ENCODE measurements around the gene STAMBP.

STAMBP gene

GRCh38 chr2:73825408-73825807 lies 3.4 kb upstream of the STAMBP start:
- H3K27ac Mint-ChIP-seq = no peak overlapping the region
- H3K27me3 Mint-ChIP-seq (ENCODE audit: low read depth) = peaks cover 2% of the 10 kb centered on the region
- no peak overlapping the region for H3K4me3 Mint-ChIP-seq
- no peak for DNase-seq (ENCODE audit: low spot score)
- H3K36me3 Mint-ChIP-seq (ENCODE audit: low read depth) = no peaks in the 10 kb centered on the region
- H3K4me1 Mint-ChIP-seq (ENCODE audit: low read depth) = peaks cover 30% of the 10 kb centered on the region
- no peaks in the 10 kb centered on the region for H3K9me3 Mint-ChIP-seq

GRCh38 chr2:73827018-73827417 lies 1.7 kb upstream of the STAMBP start:
- peaks cover 6% of the 10 kb centered on the region for H3K36me3 Mint-ChIP-seq (ENCODE audit: low read depth)
- H3K4me3 Mint-ChIP-seq = peak overlapping the region; percentile 97
- H3K27me3 Mint-ChIP-seq (ENCODE audit: low read depth) = peaks cover 2% of the 10 kb centered on the region
- no peak overlapping the region for H3K27ac Mint-ChIP-seq
- peaks cover 30% of the 10 kb centered on the region for H3K4me1 Mint-ChIP-seq (ENCODE audit: low read depth)
- no peaks in the 10 kb centered on the region for H3K9me3 Mint-ChIP-seq
- DNase-seq (ENCODE audit: low spot score) = no peak

GRCh38 chr2:73827660-73828388 lies 937 bp upstream of the STAMBP start:
- no peak for DNase-seq (ENCODE audit: low spot score)
- Mint-ChIP-seq H3K27me3 (ENCODE audit: low read depth) (peaks cover 2% of the 10 kb centered on the region), H3K27ac (peak overlapping the region; percentile 50), H3K4me1 (ENCODE audit: low read depth) (peaks cover 36% of the 10 kb centered on the region), H3K9me3 (peaks cover 5% of the 10 kb centered on the region), H3K4me3 (peak overlapping the region; percentile 97), H3K36me3 (ENCODE audit: low read depth) (peaks cover 14% of the 10 kb centered on the region)

- peaks cover 18% of the 10 kb centered on the region for H3K36me3 Mint-ChIP-seq (ENCODE audit: low read depth)
- peaks cover 6% of the 10 kb centered on the region for H3K9me3 Mint-ChIP-seq
- peaks cover 37% of the 10 kb centered on the region for H3K4me1 Mint-ChIP-seq (ENCODE audit: low read depth)
- peak overlapping the region; percentile 97 for H3K27ac Mint-ChIP-seq
- H3K27me3 Mint-ChIP-seq (ENCODE audit: low read depth) = peaks cover 2% of the 10 kb centered on the region
- no peak for DNase-seq (ENCODE audit: low spot score)
- H3K4me3 Mint-ChIP-seq = peak overlapping the region; percentile 97
Observed at GRCh38 chr2:73828389-73828817, 358 bp upstream of the STAMBP start.

GRCh38 chr2:73830871-73831401 lies 2.2 kb downstream of the STAMBP start:
- peak; percentile 65 for DNase-seq (ENCODE audit: low spot score)
- no peaks in the 10 kb centered on the region for H3K27me3 Mint-ChIP-seq (ENCODE audit: low read depth)
- H3K9me3 Mint-ChIP-seq = peaks cover 6% of the 10 kb centered on the region
- peak overlapping the region; percentile 78 for H3K27ac Mint-ChIP-seq
- H3K4me3 Mint-ChIP-seq = peak overlapping the region; percentile 49
- H3K36me3 Mint-ChIP-seq (ENCODE audit: low read depth) = peaks cover 32% of the 10 kb centered on the region
- peaks cover 37% of the 10 kb centered on the region for H3K4me1 Mint-ChIP-seq (ENCODE audit: low read depth)

- no peak overlapping the region for H3K27ac Mint-ChIP-seq
- DNase-seq (ENCODE audit: low spot score) = no peak
- H3K4me3 Mint-ChIP-seq = no peak overlapping the region
- H3K36me3 Mint-ChIP-seq (ENCODE audit: low read depth) = peaks cover 32% of the 10 kb centered on the region
- no peaks in the 10 kb centered on the region for H3K27me3 Mint-ChIP-seq (ENCODE audit: low read depth)
- H3K9me3 Mint-ChIP-seq = peaks cover 6% of the 10 kb centered on the region
- H3K4me1 Mint-ChIP-seq (ENCODE audit: low read depth) = peaks cover 31% of the 10 kb centered on the region
Observed at GRCh38 chr2:73832930-73833329, 4.2 kb downstream of the STAMBP start.

- no peaks in the 10 kb centered on the region for H3K27me3 Mint-ChIP-seq (ENCODE audit: low read depth)
- peaks cover 6% of the 10 kb centered on the region for H3K9me3 Mint-ChIP-seq
- DNase-seq (ENCODE audit: low spot score) = no peak
- no peak overlapping the region for H3K4me3 Mint-ChIP-seq
- H3K27ac Mint-ChIP-seq = no peak overlapping the region
- peaks cover 10% of the 10 kb centered on the region for H3K4me1 Mint-ChIP-seq (ENCODE audit: low read depth)
- H3K36me3 Mint-ChIP-seq (ENCODE audit: low read depth) = peaks cover 31% of the 10 kb centered on the region
Observed at GRCh38 chr2:73836141-73836943, 7.6 kb downstream of the STAMBP start.

- no peaks in the 10 kb centered on the region for H3K27me3 Mint-ChIP-seq (ENCODE audit: low read depth)
- H3K36me3 Mint-ChIP-seq (ENCODE audit: low read depth) = peaks cover 18% of the 10 kb centered on the region
- no peak overlapping the region for H3K4me3 Mint-ChIP-seq
- H3K4me1 Mint-ChIP-seq (ENCODE audit: low read depth) = peaks cover 4% of the 10 kb centered on the region
- no peak overlapping the region for H3K27ac Mint-ChIP-seq
- no peaks in the 10 kb centered on the region for H3K9me3 Mint-ChIP-seq
- DNase-seq (ENCODE audit: low spot score) = no peak
Observed at GRCh38 chr2:73837847-73838585, 9.3 kb downstream of the STAMBP start.

GRCh38 chr2:73838889-73839534 lies 10.3 kb downstream of the STAMBP start:
- Mint-ChIP-seq H3K27ac (no peak overlapping the region), H3K36me3 (ENCODE audit: low read depth) (peaks cover 14% of the 10 kb centered on the region), H3K4me3 (no peak overlapping the region), H3K9me3 (no peaks in the 10 kb centered on the region), H3K4me1 (ENCODE audit: low read depth) (peaks cover 6% of the 10 kb centered on the region), H3K27me3 (ENCODE audit: low read depth) (no peaks in the 10 kb centered on the region)
- DNase-seq (ENCODE audit: low spot score) = no peak

- Mint-ChIP-seq H3K4me1 (ENCODE audit: low read depth) (peaks cover 12% of the 10 kb centered on the region), H3K4me3 (no peak overlapping the region), H3K9me3 (no peaks in the 10 kb centered on the region), H3K27me3 (ENCODE audit: low read depth) (no peaks in the 10 kb centered on the region), H3K36me3 (ENCODE audit: low read depth) (peaks cover 17% of the 10 kb centered on the region), H3K27ac (no peak overlapping the region)
- DNase-seq (ENCODE audit: low spot score) = no peak
Observed at GRCh38 chr2:73839653-73840411, 11.1 kb downstream of the STAMBP start.

- Mint-ChIP-seq H3K27me3 (ENCODE audit: low read depth) (no peaks in the 10 kb centered on the region), H3K4me3 (no peak overlapping the region), H3K27ac (no peak overlapping the region), H3K36me3 (ENCODE audit: low read depth) (peaks cover 32% of the 10 kb centered on the region), H3K4me1 (ENCODE audit: low read depth) (peaks cover 10% of the 10 kb centered on the region), H3K9me3 (no peaks in the 10 kb centered on the region)
- no peak for DNase-seq (ENCODE audit: low spot score)
Observed at GRCh38 chr2:73841912-73842738, 13.4 kb downstream of the STAMBP start.

GRCh38 chr2:73842739-73843019 lies 13.9 kb downstream of the STAMBP start:
- DNase-seq (ENCODE audit: low spot score) = no peak
- Mint-ChIP-seq H3K4me1 (ENCODE audit: low read depth) (peaks cover 10% of the 10 kb centered on the region), H3K36me3 (ENCODE audit: low read depth) (peaks cover 35% of the 10 kb centered on the region), H3K27me3 (ENCODE audit: low read depth) (no peaks in the 10 kb centered on the region), H3K9me3 (no peaks in the 10 kb centered on the region), H3K27ac (no peak overlapping the region), H3K4me3 (no peak overlapping the region)
